K562 (cell line): ENCODE results near the gene TOMM6. TPM values are rescaled to one million over a fixed set of nuclear protein-coding genes. Genes with fewer than 3 reads are reported as not detected.

Experiments
- CTCF ChIP-seq, 3 experiments: IDR thresholded peaks in 2 of 3; conservative IDR thresholded peaks in 1 of 3; 2 replicates each; pipeline ENCODE4 v1.5.1; 2011 to 2012; ENCODE audit warnings: low read length in 3 of 3, mild to moderate bottlenecking in 3 of 3, control low read depth in 2 of 3, improper control_type of control experiment in 1 of 3, inconsistent platforms in 1 of 3, low read depth in 1 of 3, mixed read lengths in 1 of 3, moderate library complexity in 1 of 3; ENCODE audit not compliant: insufficient read depth in 2 of 3
- E2F6 ChIP-seq, 2 experiments: IDR thresholded peaks; 2 replicates each; pipeline ENCODE4 v1.6.1; 2011; ENCODE audit warnings: borderline replicate concordance in 1 of 2, control low read depth in 1 of 2, low read depth in 1 of 2, low read length in 1 of 2, mild to moderate bottlenecking in 1 of 2, mixed read lengths in 1 of 2, moderate library complexity in 1 of 2; ENCODE audit not compliant: insufficient read depth in 1 of 2, insufficient read length in 1 of 2, poor library complexity in 1 of 2, severe bottlenecking in 1 of 2; ENCODE audit errors: extremely low read depth in 1 of 2
- ETV1 ChIP-seq: fragments of 450-650 bp; conservative IDR thresholded peaks from 2 replicates; pipeline ENCODE4 v1.6.1; 2016; ENCODE audit warnings: missing genetic modification characterization, control low read depth, low read depth, missing compliant biosample characterization
- FUS ChIP-seq: fragments of 200-400 bp; formaldehyde crosslinking; optimal IDR thresholded peaks from 2 replicates; pipeline ENCODE3; 2017; ENCODE audit warnings: low read depth, low read length
- MCM3 ChIP-seq: fragments of 450-650 bp; IDR thresholded peaks from 2 replicates; pipeline ENCODE4 v1.6.1; 2016
- MYBL2 ChIP-seq, 2 experiments: fragments of 450-650 bp in 1 of 2; sonication (generic) in 1 of 2; formaldehyde crosslinking in 1 of 2; IDR thresholded peaks; 2 replicates each; pipeline versions ENCODE4 v1.6.1 to v1.8.1; 2017 to 2022; ENCODE audit warnings: borderline replicate concordance in 1 of 2, inconsistent platforms in 1 of 2, low read depth in 1 of 2, mild to moderate bottlenecking in 1 of 2, missing genetic modification reagents in 1 of 2, moderate library complexity in 1 of 2
- NKRF ChIP-seq: fragments of 450-650 bp; IDR thresholded peaks from 2 replicates; pipeline ENCODE4 v1.6.1; 2016; ENCODE audit warnings: borderline replicate concordance
- POLR2AphosphoS5 ChIP-seq: IDR thresholded peaks from 2 replicates; pipeline ENCODE4 v1.6.1; 2011; ENCODE audit warnings: mild to moderate bottlenecking, low read depth, low read length, moderate library complexity; ENCODE audit not compliant: control insufficient read depth, insufficient read depth
- POLR2H ChIP-seq: IDR thresholded peaks from 2 replicates; pipeline ENCODE4 v1.6.1; 2016; ENCODE audit warnings: missing genetic modification characterization, low read depth, mild to moderate bottlenecking, control low read depth, missing compliant biosample characterization, moderate library complexity
- RBM17 ChIP-seq: fragments of 200-400 bp; formaldehyde crosslinking; IDR thresholded peaks from 2 replicates; pipeline ENCODE4 v1.6.1; 2017; ENCODE audit warnings: low read depth, mild to moderate bottlenecking, low read length, borderline replicate concordance
- RERE ChIP-seq: sonication (generic); formaldehyde crosslinking; IDR thresholded peaks from 2 replicates; pipeline ENCODE4 v1.8.0; 2023; ENCODE audit warnings: missing genetic modification reagents, mild to moderate bottlenecking, borderline replicate concordance
- SIN3B ChIP-seq: fragments of 450-650 bp; IDR thresholded peaks from 2 replicates; pipeline ENCODE4 v1.6.1; 2017; ENCODE audit warnings: low read depth, mild to moderate bottlenecking, moderate library complexity
- SMAD4 ChIP-seq: fragments of 250-450 bp; sonication (Bioruptor Pico); conservative IDR thresholded peaks from 2 replicates; pipeline ENCODE4 v1.8.0; 2021; ENCODE audit warnings: inconsistent platforms, mild to moderate bottlenecking, moderate library complexity
- SP1 ChIP-seq: sonication (generic); formaldehyde crosslinking; IDR thresholded peaks from 2 replicates; pipeline ENCODE4 v1.8.1; 2022; ENCODE audit warnings: mild to moderate bottlenecking, missing genetic modification reagents
- ZNF584 ChIP-seq: fragments of 200-800 bp; sonication (Bioruptor generic); IDR thresholded peaks from 2 replicates; pipeline ENCODE4 v1.6.1; 2016; ENCODE audit warnings: low read depth, mild to moderate bottlenecking, missing genetic modification characterization, missing compliant biosample characterization
- polyA plus RNA-seq, 8 experiments: library from polyadenylated mRNA; depleted of rRNA in 4 of 8; stranded (reverse) in 5 of 8; unstranded in 3 of 8; fragments of >200 nt; fragmentation: Nextera tagmentation in 2 of 8; fragmentation: Illumina TruSeq in 1 of 8; extraction: Ambion mirVana in 2 of 8; extraction: Trizol in 1 of 8; gene quantifications; 2 replicates each; pipeline versions ENCODE4 v1.2.1 to v1.2.3, GENCODE V29; 2011 to 2014; ENCODE audit warnings: inconsistent platforms in 1 of 8, missing spikeins in 1 of 8
- total RNA-seq, 7 experiments: library from RNA; depleted of rRNA in 6 of 7; stranded (reverse); fragments of >200 nt in 6 of 7; fragmentation: Illumina TruSeq in 2 of 7; extraction: Trizol in 2 of 7; gene quantifications; 2 replicates each; pipeline versions ENCODE4 v1.2.1 to v1.2.3, GENCODE V29; 2011 to 2021; ENCODE audit warnings: low replicate concordance in 1 of 7

TOMM6 gene
- total and polyA plus RNA-seq, 9 of the 15 experiments (the other 6 are each of a cell fraction or from before 2014, with no cell fraction given): 380 to 2,097 (median 1,065) TPM

GRCh38 chr6:41767112-41767833, 20.2 kb upstream of the TOMM6 start (continued):
- TF ChIP-seq CTCF (IDR thresholded peaks at IDR 0.05 in 2 of 3, conservative IDR thresholded peaks at IDR 0.05 in 1 of 3; ENCODE audit: insufficient read depth in 2 of 3, low read depth in 1 of 3, low read length in 3 of 3) (no peak), POLR2AphosphoS5 (no peak), RBM17 (no peak), MYBL2 (IDR thresholded peaks at IDR 0.05; ENCODE audit: low read depth) (no peak), MYBL2 (CRISPR knock-in tag; IDR thresholded peaks at IDR 0.05; ENCODE audit: borderline replicate concordance) (no peak), POLR2H (tag) (no peak), SMAD4 (CRISPR knock-in tag) (no peak), NKRF (no peak), MCM3 (no peak), RERE (no peak), SIN3B (no peak), ETV1 (peak; percentile 48; the same call in 1 of the 2 replicates), ZNF584 (CRISPR knock-in tag) (no peak), FUS (no peak), E2F6 (IDR thresholded peaks at IDR 0.05; ENCODE audit: borderline replicate concordance in 1 of 2, extremely low read depth in 1 of 2, insufficient read depth in 1 of 2, insufficient read length in 1 of 2, low read depth in 1 of 2, low read length in 1 of 2, poor library complexity in 1 of 2, severe bottlenecking in 1 of 2) (no peak), SP1 (0 out of 2 replicates have a peak, but pooled peaks have one; percentile 50)
